NCI-H1092 (cell line): ENCODE results near the gene ISG20L2.

Experiments
- DNase-seq: peaks from one replicate; lab custom pipeline; 2025; lab: John Stamatoyannopoulos, UW

Gene ISG20L2

DNA sequence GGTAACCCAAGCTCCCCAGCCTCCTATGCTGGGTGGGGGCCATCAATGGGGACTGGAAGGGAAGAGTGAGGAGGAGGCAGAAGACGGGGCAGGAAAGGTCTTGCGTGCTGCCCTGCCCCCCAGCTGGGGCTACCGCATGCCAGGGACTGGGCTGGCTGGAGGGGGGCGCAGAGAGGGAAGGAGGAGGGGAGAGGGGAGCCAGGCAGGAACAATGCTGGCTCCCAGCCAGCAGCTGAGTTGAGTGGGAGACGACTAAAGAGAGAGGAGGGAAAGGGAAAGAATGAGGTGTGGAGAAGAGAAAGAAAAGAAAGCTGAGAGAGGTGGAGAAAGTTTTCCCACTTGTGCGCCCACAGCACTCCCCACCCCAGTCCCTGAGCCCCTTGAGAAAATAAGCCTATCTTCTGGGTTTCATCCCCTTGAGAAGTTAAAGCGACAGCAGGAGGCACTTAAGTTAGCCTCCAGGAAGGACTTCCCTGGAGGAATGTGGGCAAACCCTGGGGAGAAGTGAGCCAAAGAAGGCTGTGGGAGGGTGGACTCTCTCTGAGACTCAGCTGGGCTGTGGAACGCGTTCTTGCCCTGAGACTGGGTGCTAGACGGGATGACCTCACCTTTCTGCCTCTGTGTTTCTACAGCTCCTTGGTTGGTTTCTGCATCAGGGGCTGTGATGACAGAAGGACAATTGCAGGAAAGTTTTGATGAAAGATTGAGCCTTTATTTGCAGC, 38.5 kb downstream of the ISG20L2 start:
- DNase-seq: no peak

DNA sequence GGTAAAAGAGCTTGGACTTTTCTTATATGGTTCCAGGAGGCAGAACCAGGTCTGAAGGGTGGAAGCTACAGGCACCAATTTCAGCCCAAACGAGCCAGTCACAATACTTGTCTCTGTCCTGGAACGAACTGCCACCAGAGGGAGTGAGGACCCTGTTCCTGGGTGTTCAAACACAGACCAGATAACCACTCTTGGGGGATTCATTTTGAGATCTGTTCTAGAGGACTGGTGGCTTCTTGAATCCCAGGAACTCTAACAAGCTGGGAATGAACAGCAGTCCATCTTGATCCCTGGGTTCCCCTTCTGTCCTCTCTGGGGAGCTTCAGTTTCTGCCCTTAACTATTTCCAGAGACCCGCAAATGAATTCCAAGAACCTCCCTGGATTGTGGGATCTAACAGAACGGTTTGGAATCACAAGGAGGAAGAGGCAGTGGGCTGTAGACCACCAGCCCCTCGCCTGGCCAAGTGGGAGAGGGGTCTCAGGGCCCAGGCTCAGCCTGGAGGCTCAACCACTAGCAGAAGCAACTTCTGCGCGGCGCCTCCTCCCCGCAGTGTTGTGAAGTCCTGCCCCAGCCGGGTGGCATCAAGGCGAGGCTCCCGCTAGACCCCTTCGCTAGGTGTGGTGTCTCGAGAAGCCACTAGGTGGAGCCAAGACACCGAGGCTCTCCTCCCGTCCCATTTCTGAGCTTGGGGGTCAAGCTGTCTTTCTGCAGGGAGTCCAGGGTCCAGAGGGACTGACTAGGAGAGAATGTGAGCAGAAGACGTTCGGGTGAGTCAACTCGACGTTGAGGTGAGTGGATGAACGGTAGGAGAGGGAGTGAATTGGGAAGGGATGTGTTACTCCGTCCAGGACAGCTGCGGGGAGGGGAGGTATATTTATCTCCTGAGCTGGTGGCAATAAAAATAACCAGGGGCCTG, 39.3 kb downstream of the ISG20L2 start:
- peak; percentile 79 for DNase-seq

DNA sequence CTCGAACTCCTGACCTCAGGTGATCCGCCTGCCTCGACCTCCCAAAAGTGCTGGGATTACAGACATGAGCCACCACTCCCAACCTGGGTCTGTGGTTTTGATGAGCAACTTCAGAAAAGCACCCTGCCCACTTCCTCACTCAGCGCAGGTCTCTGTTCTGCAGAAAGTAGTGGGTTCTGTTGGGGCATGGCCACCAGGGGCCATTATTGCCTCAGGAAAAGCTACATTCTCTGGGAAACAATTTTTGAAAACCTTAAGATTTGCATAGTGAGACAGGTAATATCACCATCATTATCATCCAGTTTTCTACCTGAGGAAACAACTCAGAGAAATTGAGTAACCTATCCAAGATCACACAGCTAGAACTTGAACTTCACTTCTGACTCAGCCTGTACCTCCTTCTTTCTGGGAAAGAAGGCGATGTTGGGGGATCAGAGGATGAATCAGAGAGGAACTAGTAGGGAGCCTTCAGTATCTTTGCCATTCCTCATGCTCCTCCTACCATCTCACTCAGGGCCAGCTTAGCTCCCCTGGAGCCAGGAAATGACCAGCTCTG, 44.3 kb downstream of the ISG20L2 start:
- no peak for DNase-seq

DNA sequence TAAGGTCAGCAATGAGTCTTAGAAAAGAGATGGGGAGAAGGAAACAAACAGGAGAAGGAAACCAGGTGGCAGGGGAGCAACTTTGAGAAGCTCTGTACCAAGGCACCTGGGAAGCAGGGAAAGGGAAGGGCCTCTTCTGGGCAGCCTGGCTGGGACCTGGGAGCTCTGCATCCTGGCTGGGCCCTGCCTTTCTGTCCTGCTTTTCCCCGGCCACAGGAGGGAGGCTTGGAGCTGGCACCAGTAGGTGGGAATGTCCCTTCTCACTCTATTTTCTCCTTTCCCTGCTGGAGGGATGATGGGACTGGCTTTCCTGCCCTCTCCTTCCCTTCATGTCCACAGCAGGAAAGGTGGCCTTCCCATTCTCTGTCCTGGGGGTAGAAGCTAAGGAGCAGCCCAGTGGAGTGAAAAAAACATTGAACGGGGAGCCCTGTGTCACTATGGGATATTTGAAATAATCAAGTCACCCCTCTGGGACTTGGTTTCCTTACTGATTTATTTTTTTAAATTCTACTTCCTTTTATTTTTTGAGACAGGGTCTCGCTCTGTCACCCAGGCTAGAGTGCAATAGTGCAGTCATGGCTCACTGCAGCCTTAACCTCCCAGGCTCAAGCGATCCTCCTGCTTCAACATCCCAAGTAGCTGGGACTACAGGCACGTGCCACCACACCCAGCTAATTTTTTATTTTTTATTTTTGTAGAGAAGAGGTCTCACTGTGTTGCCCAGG, 46.2 kb downstream of the ISG20L2 start:
- no peak for DNase-seq

DNA sequence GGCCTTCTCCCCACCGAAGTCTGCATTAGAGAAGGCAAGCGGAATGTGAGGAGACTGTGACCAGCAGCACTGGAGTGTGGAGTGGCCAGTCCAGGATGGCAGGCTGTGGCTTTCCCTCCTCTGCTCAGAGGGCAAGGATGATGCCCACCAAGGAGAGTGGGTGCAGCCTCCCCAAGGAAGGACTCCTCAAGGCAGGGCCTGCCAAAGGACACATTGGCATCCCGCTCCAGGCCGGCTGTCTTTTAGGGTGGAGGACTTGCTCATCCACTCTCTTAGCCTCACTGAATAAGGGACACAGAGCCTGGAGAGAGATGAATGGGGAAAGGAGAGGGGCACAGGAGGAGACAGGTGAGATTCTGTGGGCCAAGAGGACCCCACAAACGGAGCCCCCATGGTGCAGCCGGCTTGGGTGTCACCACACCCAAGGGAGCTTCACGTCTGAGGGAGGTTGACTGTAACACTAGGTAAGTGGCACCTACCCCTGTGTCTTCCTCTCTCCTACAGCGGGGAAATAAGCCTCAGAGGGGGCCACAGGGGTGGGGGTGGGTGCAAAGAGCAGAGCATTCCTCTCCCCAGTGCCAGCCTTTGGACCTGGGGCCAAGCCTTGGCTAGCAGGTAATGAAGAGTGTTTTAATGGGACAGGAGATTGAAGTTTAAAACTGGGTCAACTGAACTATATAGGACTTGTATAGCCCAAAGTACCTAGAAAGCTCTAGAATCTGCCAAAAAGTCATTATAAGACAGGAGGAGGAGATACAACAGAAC, 47.2 kb downstream of the ISG20L2 start:
- no peak for DNase-seq

DNA sequence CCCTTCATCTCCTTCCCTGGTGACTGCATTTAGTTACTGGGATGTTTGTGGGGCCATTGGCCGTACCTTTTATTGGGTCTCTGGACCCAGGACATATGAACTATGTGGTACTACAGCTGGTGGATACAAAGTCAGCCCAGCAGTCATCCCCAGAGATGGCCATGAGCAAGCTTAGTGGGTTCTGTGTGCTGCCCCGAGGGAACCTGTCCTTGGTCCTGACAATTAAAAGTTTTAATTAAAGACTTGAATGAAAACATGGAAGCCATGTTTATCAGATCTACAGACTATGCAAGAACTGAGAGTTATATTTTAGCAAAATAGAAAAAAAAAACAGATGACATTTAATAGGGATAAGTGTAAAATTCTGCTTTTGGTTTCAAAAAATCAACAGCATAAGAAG, 48.5 kb downstream of the ISG20L2 start:
- no peak for DNase-seq

DNA sequence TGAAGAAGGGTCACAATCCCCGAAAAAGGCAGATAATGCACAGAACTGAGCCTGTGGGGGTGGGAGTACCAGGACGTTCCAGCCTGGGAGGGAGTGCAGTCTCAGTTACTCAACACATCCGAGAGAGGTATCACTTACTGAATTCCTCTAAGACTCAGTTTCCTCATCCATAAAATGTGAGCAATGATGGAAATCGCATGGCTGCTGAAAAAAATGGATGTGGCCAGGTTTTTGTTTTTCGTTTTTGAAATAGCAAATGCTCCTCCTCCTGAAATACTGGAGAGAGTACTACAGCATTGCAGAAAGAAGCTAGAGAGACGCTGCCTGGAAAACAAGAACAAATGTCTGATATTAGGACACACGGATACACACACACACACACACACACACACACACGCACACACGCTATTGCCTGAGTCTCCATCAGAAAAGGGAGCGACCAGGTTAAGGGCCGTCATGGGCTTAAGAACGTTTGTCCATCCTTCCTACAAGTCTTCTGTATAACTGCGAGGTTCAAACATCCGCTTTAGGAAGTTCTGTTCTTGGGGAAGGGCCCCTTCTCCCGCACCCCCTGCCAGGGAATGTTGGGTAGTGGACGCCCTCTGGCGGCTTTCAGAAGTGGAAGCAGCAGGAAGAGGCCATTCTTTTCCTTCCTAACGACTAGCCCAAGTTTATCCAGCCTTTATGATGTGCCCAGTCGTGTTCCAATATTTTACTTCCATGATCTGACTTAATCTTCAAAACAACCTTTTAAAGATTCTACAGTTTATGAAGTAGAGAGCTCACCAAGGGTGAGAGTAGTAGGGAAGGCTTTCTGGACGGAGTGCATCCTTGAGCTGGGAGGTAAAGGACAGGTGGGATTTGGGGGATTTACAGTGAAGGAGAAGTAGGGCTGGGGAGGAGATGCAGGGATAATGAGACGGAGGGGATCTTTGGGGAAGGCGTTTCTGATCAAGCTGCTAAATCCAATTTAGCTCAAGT, 50.7 kb downstream of the ISG20L2 start:
- peak; percentile 30 for DNase-seq

DNA sequence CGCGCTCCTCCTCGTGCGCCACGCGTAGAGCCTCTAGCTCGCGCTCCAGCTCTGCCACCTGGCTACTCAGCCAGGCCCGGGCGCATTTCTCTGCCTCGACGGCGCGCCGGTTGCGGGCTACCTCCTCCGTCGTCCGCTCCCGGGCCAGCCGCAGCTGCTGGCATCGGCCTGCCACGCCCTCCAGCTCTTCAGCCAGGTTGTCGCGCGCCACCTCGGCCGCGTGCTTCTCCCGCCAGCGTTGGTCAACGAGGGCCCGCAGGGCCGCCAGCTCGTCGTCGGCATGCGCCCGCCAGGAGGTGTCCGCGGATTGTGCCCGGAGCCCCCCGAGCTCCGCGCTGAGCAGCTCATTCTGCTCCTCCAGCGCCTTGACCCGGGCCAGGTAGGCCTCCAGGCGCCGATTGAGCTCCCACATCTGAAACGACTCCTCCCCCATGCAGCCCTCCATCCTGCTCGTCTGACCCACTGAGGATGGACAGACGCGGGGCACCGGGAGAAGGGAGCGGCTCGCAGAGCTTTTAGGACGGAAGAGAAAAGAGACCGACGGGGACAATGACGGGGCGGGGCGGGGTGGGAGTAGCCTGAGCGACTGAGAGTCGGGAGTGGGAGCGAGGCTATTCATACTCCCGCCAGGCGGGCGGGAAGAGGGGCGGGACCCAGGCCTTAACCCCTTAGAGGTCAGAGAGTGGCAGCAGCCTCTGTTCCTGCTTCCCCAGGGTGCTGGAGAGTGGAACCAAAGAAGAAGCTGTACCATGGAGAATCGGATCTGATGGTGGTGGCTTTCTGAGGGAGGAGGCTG, 51.5 kb downstream of the ISG20L2 start, which contains the start of gene NES:
NES (minus strand) TSS at position 588 of the 796 bp plus-strand sequence; CDS start at position 445, 143 bp downstream.
- no peak for DNase-seq

DNA sequence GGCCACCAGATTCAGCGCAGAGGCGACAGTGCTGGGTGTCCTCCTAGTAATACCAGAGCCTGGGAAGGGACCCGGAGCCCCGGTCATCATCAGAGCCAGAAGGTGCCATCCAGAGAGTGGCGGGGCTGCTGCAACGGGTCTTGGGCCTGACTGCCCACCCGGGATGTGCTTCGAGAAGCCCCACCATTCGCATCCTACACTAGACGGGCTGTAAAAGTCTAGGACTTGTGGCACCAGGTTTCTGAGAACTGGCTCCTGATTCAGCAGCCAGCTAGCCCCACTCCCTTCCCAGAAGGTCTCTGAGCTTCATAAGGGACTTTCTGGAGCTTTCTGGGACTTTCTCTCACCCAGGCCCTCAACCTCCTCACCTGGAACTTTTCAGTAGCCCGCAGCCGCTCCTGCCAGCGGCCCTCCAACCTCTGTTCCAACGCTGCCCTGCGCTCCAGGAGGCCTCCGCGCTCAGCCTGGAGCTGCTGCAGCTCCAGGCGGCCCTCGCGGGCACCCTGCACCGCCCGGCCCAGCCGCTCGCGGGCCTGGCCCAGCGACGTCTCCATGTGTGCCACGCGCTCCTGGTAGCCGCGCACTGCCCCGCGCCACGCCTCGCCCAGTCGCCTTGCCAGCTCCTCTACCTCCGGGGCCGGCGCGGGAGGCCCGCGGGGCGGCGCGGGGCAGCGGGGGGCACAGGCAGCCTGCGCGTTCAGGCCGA, 52.3 kb downstream of the ISG20L2 start:
- no peak for DNase-seq

- no peak for DNase-seq
Measured at GRCh38 chr1:156675210-156676113, 53.1 kb downstream of the ISG20L2 start.

DNA sequence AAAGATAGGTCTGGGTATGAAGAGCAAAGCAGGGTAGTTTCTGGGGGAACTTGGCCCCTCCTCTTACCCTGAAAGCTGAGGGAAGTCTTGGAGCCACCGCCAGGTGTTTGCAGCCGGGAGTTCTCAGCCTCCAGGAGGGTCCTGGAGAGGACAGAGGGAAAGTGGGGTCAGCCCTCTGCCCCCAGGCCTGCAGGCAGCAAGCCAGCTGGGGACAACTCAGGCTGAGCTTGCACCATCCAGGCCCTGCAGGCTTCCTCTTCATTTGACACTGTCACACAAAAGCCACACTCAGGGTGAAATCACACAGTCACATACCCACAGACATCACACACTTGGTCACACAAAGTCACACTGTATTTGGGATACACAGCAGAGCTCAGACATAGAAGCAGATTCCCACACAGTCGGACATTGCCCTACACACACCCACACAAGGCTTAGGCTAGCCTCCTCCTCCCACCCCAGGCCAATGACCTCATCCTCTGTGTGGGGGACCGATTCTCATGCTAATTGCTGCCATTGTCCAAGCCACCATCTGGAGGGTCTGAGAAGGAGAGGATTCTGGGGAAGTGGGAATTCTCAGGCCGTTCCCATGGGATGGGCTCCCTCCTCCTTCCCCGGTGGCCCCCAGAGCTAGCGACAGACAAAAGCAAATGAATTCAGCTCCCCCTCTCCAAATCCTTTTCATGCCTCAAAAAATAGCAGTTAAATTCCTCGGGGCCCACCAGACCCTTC, 55.0 kb downstream of the ISG20L2 start:
- DNase-seq: no peak
